ENCODE measurements around the gene SUMO3.
"Not testable (repeated sequence)": the region's sequence is repeated elsewhere in the genome, so short reads cannot be mapped to it uniquely, and the experiment has no call there.

Gene SUMO3

DNA sequence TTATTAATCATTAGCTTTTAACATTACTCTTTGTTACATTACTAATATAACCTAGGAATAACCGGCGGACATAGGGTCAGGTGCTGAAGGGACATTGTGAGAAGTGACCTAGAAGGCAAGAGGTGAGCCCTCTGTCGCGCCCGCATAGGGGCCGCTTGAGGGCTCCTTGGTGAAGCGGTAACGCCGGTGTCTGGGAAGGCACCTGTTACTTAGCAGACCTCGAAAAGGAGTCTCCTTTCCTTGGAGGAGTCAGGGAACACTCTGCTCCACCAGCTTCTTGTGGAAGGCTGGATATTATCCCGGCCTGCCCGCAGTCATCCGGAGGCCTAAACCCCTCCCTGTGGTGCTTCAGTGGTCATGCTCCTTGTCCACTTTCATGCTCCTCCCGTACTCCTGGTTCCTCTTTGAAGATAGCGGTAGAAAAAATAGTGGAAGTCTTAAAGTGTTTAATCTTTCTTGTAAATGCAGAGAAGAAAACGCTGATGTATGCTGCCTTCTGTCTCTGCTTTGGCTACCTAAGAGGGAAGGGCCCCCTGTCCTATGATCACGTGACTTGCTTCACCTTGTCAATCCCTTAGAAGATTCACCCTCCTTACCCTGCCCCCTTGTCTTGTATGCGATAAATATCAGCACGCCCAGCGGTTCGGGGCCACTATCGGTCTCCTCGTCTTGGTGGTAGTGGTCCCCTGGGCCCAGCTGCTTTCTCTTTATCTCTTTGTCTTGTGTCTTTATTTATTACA lies 14.8 kb upstream of the SUMO3 start:
- H3K4me3 ChIP-seq (ENCODE audit: low read length); H3K9ac ChIP-seq (ENCODE audit: low read length); H3K36me3 ChIP-seq (ENCODE audit: control insufficient read depth, insufficient read depth, low read length); H3K4me1 ChIP-seq (ENCODE audit: control insufficient read depth, insufficient read depth, low read length); H3K27ac ChIP-seq (ENCODE audit: low read depth, low read length); H3K27me3 ChIP-seq (ENCODE audit: control insufficient read depth, insufficient read depth, low read length): not testable (repeated sequence)

DNA sequence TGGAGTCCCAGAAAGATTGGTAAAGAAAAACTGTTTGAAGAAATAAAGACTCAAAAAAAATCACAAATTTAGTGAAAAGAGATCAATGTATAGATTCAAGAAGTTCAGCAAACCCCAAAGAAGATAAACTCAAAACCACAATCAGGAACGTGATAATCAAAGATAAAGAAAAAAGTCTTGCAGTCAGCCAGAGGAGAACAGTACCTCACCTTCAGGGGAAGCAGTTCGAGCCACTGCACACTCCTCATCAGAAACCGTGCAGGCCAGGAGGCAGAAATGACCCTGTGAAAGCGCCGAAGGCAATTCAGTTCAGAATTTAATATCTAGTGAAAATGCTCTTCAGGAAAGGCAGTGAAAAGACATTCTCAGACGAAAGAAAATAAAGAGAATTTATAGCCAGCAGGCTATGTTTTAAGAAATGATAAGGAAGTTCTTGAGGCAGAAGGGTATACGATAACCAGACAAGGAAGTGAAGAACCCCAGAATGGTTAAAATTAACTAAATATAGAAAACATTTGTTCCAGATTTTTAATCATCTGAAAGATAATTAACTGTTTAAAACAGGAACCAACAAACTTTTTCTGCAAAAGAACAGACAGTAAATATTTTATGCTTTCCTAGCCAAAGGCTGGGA lies 13.5 kb upstream of the SUMO3 start:
- Histone ChIP-seq H3K4me1 (ENCODE audit: control insufficient read depth, insufficient read depth, low read length) (no peaks in the 10 kb centered on the region), H3K4me3 (ENCODE audit: low read length) (no peak overlapping the region), H3K27me3 (ENCODE audit: control insufficient read depth, insufficient read depth, low read length) (no peaks in the 10 kb centered on the region), H3K27ac (ENCODE audit: low read depth, low read length) (no peak overlapping the region), H3K9ac (ENCODE audit: low read length) (no peak overlapping the region), H3K36me3 (ENCODE audit: control insufficient read depth, insufficient read depth, low read length) (no peaks in the 10 kb centered on the region)

DNA sequence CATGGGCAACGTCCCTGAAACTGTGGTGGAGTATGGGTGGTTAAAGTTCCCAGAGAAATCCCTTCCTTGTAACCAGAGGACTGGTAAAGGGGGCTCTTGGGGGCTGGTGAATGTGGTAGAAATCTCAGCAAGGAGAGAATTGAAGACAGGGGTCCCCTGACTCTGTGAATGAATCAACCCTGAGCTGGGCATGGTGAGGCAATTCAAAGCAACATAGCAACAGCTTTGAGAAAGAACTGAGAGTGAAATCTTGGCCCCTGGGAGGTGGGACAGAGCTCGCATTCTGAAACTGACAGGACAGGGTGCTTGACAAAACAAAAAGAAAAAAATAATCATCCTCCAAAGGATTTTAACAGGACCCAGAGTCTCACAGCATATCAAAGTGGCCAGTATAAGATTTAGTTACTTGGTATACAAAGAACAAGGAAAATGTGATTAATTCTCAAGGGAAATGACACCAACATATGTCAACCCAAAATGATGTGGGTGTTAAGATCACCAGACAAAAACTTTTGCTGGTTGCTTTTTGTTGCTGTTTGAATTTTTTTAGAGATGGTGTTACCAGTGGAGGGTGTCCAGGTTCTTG lies 11.7 kb upstream of the SUMO3 start:
- no peak overlapping the region for H3K4me3 ChIP-seq (ENCODE audit: low read length)
- H3K27ac ChIP-seq (ENCODE audit: low read depth, low read length) = no peak overlapping the region
- H3K36me3 ChIP-seq (ENCODE audit: control insufficient read depth, insufficient read depth, low read length) = no peaks in the 10 kb centered on the region
- no peaks in the 10 kb centered on the region for H3K27me3 ChIP-seq (ENCODE audit: control insufficient read depth, insufficient read depth, low read length)
- no peak overlapping the region for H3K9ac ChIP-seq (ENCODE audit: low read length)
- no peaks in the 10 kb centered on the region for H3K4me1 ChIP-seq (ENCODE audit: control insufficient read depth, insufficient read depth, low read length)

DNA sequence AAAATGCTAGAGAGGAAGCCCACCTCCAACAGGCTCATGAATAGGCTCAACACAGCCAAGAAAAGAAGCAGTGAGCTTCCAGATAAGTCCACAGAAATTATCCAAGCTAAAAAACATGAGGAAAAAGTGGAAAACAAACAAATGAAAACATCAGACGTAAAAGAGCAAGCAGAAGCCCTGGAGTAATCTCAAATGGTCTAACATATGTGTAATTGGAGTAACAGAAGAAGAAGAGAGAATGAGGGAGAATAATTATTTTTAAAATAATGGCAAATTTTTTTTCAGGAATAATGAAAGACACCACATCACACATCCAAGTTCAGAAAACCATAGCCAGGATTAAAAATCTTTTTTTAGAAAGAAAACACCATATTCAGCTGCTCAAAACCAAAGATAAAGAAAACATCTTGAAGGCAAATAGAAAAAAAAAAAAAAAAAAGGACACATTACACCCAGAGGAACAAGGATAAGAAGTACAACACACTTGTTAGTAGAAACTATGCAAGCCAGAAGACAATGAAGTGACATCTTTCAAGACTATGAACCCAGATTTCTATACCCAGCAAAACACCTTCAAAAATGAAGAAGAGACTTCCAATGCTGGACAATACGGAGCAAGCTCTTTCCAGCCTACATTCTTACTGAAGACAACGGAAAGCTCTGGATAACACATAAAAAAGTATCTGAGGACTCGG lies 10.6 kb upstream of the SUMO3 start:
- Histone ChIP-seq H3K9ac (ENCODE audit: low read length) (no peak overlapping the region), H3K27me3 (ENCODE audit: control insufficient read depth, insufficient read depth, low read length) (no peaks in the 10 kb centered on the region), H3K4me3 (ENCODE audit: low read length) (no peak overlapping the region), H3K4me1 (ENCODE audit: control insufficient read depth, insufficient read depth, low read length) (no peaks in the 10 kb centered on the region), H3K36me3 (ENCODE audit: control insufficient read depth, insufficient read depth, low read length) (no peaks in the 10 kb centered on the region), H3K27ac (ENCODE audit: low read depth, low read length) (no peak overlapping the region)

DNA sequence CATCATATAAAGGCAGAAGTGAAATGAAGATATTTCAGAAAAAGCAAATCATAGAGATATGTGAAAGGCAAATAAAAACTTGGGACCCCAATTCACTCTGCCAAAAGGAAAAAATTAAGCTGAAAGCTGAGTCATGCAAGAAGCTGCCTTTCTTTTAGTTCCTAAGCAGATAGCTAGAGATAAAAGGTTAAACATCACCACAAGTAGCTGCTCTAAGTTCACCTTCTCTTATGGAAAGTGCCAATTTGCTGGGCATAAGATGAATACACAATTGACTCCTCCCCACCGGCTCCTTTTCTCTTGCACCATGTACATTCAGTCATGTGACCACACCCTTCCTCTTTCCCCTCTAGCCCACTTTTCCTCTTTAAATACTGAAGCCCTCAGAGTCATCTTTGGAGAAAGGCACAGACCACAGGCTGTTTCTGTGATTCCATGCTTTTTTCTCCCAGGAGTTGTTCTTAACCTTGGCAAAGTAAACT lies 5.4 kb upstream of the SUMO3 start:
- Histone ChIP-seq H3K4me3 (ENCODE audit: low read length) (no peak overlapping the region), H3K27ac (ENCODE audit: low read depth, low read length) (no peak overlapping the region), H3K9ac (ENCODE audit: low read length) (no peak overlapping the region), H3K27me3 (ENCODE audit: control insufficient read depth, insufficient read depth, low read length) (no peaks in the 10 kb centered on the region), H3K36me3 (ENCODE audit: control insufficient read depth, insufficient read depth, low read length) (no peaks in the 10 kb centered on the region), H3K4me1 (ENCODE audit: control insufficient read depth, insufficient read depth, low read length) (no peaks in the 10 kb centered on the region)

DNA sequence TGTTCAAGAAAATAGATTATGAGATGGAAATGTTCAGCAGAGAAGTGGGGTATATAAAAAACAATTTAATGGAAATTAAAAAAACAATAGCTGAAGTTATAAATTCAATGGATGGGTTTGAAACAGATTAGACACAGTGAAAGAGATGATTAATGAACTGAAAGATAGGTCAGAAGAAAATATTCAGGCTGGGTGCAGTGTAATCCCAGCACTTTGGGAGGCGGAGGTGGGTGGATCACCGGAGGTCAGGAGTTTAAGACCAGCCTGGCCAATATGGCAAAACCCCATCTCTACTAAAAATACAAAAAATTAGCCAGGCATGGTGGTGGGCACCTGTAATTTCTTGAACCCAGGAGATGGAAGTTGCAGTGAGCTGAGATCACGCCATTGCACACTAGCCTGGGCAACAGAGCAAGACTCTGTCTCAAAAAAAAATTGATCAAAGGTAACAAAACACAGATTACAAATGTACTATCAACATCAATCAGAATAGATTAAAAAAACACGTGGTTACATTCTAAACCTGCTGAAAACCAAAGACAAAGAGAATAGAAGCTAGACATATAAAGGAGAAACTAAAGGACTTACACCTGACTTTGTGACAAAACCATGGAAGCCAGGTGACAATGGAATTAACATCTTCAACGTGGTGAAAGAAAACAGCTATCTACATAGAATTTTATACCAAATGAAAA lies 4.8 kb upstream of the SUMO3 start:
- Histone ChIP-seq H3K27ac (ENCODE audit: low read depth, low read length) (no peak overlapping the region), H3K4me1 (ENCODE audit: control insufficient read depth, insufficient read depth, low read length) (no peaks in the 10 kb centered on the region), H3K4me3 (ENCODE audit: low read length) (no peak overlapping the region), H3K9ac (ENCODE audit: low read length) (no peak overlapping the region), H3K36me3 (ENCODE audit: control insufficient read depth, insufficient read depth, low read length) (no peaks in the 10 kb centered on the region), H3K27me3 (ENCODE audit: control insufficient read depth, insufficient read depth, low read length) (no peaks in the 10 kb centered on the region)

DNA sequence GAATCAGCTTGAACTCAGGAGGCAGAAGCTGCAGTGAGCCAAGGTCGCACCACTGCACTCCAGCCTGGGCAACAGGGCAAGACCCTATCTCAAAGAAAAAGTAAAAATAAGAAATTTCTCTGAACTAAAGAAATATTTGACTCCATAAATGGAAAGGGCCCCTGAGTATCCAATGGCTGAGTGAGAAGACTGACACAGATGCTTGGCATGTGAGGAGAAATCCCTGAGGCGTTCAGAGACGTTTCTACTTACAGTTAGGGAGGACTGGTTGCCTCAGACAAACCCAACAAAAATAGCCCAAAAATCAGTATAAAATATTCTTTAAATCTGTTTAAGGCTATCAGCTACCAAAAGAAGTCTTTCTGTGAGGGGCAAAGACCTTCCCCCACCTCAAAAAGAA lies 3.0 kb upstream of the SUMO3 start:
- no peak overlapping the region for H3K9ac ChIP-seq (ENCODE audit: low read length)

DNA sequence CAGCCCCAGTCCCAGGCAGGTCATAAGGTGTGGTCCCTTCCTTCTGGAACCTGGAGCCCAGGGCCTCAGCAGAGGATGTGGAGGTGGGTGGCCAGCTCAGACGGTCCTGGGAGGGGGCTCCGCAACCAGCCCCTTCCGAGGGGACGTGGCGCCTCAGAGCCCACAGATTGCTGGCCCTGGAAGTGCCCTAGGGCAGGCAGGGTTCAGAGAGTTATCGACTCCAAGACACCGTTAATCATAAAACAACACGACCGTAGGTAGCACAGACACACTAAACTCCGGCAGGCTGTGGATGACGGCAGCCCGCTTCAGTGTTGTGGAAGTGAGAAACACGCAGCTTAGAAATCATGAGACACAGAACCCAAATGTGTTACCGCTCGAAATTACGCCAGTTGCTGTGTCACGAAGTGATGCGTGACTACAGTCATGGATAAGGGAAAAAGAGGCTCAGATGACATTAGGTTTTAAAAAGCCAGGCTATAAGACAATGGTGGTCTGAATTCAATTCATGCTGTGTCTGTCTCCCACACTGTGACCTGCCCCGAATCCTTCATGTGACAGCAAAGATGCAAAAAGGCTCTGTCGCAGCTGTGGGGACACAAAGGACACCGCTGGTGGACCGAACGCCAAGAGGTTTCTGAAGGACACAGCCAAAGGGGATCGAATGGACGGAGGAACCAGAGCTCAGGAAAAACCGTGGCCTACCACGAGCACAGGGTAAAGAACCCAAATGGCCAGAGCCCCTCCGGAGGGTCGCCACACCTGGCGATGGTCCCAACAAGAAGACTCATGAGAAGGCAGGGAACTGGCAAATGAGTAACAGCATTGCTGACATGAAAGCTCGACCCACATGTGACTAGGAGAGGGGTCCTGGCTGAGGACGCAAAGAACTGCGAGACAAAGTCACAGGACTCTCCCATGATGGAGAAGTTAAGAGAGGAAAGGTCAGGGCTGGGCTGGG lies 1.7 kb upstream of the SUMO3 start:
- Histone ChIP-seq H3K36me3 (ENCODE audit: control insufficient read depth, insufficient read depth, low read length) (no peaks in the 10 kb centered on the region), H3K9ac (ENCODE audit: low read length) (no peak overlapping the region), H3K27me3 (ENCODE audit: control insufficient read depth, insufficient read depth, low read length) (no peaks in the 10 kb centered on the region), H3K27ac (ENCODE audit: low read depth, low read length) (no peak overlapping the region), H3K4me3 (ENCODE audit: low read length) (no peak overlapping the region), H3K4me1 (ENCODE audit: control insufficient read depth, insufficient read depth, low read length) (no peaks in the 10 kb centered on the region)

More for the DNA sequence above, 3.0 kb upstream of the SUMO3 start:
- no peaks in the 10 kb centered on the region for H3K4me1 ChIP-seq (ENCODE audit: control insufficient read depth, insufficient read depth, low read length)
- H3K27ac ChIP-seq (ENCODE audit: low read depth, low read length) = no peak overlapping the region
- no peaks in the 10 kb centered on the region for H3K36me3 ChIP-seq (ENCODE audit: control insufficient read depth, insufficient read depth, low read length)
- H3K4me3 ChIP-seq (ENCODE audit: low read length) = no peak overlapping the region
- no peaks in the 10 kb centered on the region for H3K27me3 ChIP-seq (ENCODE audit: control insufficient read depth, insufficient read depth, low read length)

DNA sequence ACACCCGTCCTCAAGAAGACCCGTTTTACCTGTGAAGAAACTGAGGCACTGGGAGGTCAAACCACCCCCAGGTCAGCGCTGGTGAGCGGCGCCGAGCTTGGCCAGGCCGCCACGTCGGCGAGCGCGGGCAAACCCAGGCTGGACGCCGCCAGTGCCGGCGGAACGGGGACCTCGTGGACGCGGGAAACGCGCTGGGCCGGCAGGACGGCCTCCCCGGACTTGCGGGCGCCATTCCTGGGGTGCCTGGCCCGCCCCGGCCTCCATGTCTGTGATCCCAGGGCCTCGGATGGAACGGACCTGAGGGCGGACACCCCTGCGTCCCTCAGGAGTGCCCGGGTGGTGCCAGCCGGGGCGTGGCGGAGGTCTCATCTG lies 764 bp upstream of the SUMO3 start:
- Histone ChIP-seq H3K9ac (ENCODE audit: low read length) (peak overlapping the region; percentile 56), H3K27ac (ENCODE audit: low read depth, low read length) (peak overlapping the region; percentile 81), H3K4me1 (ENCODE audit: control insufficient read depth, insufficient read depth, low read length) (no peaks in the 10 kb centered on the region), H3K27me3 (ENCODE audit: control insufficient read depth, insufficient read depth, low read length) (no peaks in the 10 kb centered on the region), H3K36me3 (ENCODE audit: control insufficient read depth, insufficient read depth, low read length) (no peaks in the 10 kb centered on the region), H3K4me3 (ENCODE audit: low read length) (peak overlapping the region; percentile 65)

DNA sequence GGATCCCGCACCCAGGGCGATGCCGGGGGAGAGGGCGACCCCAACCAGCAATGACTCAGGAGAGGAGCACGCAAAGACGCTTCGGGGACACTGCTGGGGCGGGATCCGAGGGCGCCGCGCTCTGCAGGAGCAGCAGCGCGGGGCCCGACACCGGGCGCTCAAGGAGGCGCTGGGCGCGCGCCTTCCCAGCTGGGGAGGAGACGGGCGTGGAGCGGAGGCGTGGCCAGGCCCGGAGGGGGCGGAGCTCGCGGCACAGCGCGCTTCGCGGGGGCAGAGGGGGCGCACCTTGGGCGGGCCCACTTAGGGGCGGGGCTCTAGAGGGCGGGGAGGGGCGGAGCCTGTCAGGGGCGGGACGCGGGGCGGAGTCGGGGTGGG lies 369 bp downstream of the SUMO3 start:
- H3K4me3 ChIP-seq (ENCODE audit: low read length) = peak overlapping the region; percentile 82
- no peak overlapping the region for H3K9ac ChIP-seq (ENCODE audit: low read length)
- no peaks in the 10 kb centered on the region for H3K27me3 ChIP-seq (ENCODE audit: control insufficient read depth, insufficient read depth, low read length)
- H3K36me3 ChIP-seq (ENCODE audit: control insufficient read depth, insufficient read depth, low read length) = no peaks in the 10 kb centered on the region
- no peaks in the 10 kb centered on the region for H3K4me1 ChIP-seq (ENCODE audit: control insufficient read depth, insufficient read depth, low read length)
- H3K27ac ChIP-seq (ENCODE audit: low read depth, low read length) = peak overlapping the region; percentile 81

DNA sequence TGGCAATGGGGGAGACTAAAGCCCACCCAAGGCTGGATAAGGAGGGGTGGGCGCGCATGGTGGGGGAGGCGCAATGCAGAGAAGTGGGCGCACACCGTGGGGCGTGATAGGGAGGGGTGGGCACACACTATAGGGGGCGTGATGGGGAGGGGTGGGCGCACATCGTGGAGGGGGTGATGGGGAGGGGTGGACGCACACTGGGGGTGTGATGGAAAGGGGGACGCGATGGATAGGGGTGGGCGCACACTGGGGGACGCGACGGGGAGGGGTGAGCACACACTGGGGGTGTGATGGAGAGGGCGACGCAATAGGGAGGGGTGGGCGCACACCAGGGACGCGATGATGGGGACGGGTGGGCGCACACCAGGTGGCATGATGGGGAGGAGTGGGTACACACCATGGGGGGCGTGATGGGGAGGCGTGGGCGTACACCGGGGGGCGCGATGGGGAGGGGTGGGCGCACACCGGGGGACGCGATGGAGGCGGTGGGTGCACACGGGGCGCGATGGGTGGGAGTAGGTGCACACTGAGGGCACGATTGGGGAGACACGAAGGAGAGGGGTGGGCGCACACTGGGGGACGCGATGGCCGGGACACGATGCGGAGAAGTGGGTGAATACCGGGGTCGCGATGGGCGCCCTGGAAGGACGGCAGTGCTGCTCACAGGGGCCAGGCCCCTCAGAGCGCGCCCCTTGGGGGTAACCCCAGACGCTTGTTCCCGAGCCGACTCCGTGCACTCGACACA lies 929 bp downstream of the SUMO3 start:
- H3K4me3 ChIP-seq (ENCODE audit: low read length) = peak overlapping the region; percentile 82
- no peak overlapping the region for H3K27ac ChIP-seq (ENCODE audit: low read depth, low read length)
- no peaks in the 10 kb centered on the region for H3K36me3 ChIP-seq (ENCODE audit: control insufficient read depth, insufficient read depth, low read length)
- H3K27me3 ChIP-seq (ENCODE audit: control insufficient read depth, insufficient read depth, low read length) = no peaks in the 10 kb centered on the region
- H3K9ac ChIP-seq (ENCODE audit: low read length) = no peak overlapping the region
- H3K4me1 ChIP-seq (ENCODE audit: control insufficient read depth, insufficient read depth, low read length) = no peaks in the 10 kb centered on the region
